Measurements from ENCODE around the gene IRS4.

Gene IRS4

GRCh38 chrX:108736509-108737479 is at the start of gene IRS4:
IRS4 (minus strand) TSS chrX:108736563.
- peak; percentile 20 for DNase-seq

- DNase-seq: no peak
Observed at GRCh38 chrX:108772549-108772948, 36.2 kb upstream of the IRS4 start.

- no peak for DNase-seq
Observed at GRCh38 chrX:108763559-108763958, 27.2 kb upstream of the IRS4 start.

DNA sequence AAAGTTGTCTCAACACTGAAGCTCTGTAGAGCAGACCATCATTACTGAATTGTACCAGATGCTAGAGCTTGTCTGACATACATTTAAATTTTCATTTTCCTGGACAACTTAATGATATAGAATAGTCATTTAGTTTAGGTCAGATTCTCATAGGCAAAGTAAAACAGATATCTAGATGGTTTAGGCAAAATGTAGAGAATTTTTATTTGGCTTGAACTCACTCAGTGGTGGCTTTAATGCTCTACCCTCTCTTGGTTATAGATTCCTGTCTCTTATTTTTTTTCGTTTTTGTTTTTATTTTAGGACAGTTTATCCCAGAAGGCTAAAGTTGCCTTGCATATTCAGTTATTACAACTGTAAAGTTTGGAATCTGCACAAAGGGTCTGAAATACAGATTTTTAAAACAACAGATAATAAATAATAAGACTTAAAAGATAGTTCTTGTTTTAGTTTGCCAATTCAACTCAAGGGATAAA is 4.0 kb upstream of the IRS4 start:
- no peak for DNase-seq

DNA sequence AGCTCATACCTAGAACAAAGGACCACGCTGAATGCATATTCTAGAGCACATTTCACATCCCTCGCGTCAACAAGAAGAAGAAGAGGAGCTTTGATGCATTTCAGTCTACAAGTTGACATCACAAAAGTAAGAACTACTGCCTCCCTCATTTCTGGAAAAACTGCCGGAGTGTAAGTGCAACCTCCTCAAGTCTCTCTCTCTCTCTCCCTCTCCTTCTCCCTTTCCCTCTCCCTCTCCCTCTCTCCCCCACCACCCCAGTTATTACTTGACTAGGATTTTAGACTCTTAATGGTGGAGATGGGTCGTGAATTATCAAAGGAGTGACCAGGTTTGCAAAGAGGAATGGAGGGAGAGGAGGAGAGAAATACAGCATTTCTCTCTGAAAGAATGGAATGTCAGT is 1.4 kb upstream of the IRS4 start:
- DNase-seq: no peak

GRCh38 chrX:108735679-108736508 is 469 bp downstream of the IRS4 start:
- peak; percentile 35 for DNase-seq

GRCh38 chrX:108735091-108735678 is 1.2 kb downstream of the IRS4 start:
- DNase-seq: peak; percentile 31

- DNase-seq: no peak
Observed at GRCh38 chrX:108734426-108734825, 1.9 kb downstream of the IRS4 start.

DNA sequence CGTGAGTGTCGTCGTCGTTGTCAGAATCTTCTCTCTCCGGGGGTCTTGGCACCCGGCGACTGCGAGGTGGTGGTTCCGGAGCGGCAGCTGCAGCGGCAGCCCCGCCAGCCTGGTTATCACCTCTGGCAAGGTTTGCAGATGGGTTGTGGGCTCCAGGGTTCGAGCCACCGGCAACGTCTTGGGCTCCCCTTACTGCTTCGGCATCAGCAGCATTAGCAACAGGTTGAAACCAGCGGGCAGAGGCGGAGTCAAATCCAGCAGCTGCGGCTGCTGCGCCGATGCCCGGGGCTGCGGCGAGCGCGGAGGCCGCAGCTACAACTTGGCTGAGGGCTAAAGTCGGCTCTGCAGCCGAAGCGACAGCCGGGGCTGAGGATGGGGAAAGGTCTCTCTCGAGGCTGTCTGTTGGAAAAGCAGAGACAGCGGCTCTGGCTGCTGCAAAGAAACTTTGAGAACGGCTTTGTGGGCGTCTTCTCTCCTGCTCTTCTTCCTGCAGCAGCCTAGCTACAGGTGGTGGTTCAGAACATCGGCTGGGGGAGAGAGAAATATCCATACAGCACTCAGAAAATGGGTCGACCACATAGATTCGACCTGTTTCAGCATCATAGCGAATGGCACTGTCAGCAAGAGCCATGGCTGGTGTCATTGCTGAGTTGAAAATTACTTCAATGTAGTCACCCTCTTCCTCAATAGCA is 3.6 kb downstream of the IRS4 start:
- peak; percentile 8 for DNase-seq

GRCh38 chrX:108731153-108731552 is 5.2 kb downstream of the IRS4 start:
- no peak for DNase-seq

DNA sequence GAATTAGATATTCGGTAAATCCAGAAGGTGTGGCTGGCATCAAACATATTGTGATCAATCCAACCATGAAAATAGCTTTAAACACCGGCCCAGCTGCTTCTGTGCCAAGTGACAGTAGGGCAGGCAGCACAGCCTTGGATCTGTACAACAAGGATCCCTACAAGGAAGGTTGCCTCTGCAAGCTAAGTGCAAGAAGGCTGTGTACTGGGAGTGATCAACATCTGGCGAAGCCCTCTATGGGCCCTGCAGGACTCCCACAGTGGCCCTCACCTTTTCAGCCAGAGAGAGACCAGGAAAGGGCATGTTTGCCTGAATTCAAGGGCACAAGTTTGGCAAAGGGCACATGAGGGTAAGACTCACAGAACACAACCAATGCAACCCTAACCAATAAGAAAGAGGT is 9.6 kb downstream of the IRS4 start:
- no peak for DNase-seq

DNA sequence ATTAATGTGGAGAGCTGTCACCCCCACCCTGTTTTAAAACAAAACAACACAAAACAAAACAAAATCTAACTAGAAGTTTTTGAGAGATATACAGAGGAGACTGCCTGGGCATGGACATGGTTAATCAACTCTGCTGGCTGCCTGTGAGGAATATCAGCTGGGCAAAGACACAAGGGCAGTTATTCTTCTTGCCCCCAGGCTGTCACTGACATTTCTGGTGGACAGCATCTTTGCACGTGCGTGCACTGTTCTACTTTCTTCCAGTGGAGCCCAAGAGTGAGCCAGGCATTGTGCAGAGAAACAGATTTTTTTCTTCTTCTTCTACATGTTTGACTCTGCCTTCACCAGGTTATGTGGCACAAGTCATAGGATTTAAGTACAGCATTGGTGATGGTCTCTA is 13.8 kb downstream of the IRS4 start:
- no peak for DNase-seq

- no peak for DNase-seq
Observed at GRCh38 chrX:108712886-108713285, 23.5 kb downstream of the IRS4 start.

DNA sequence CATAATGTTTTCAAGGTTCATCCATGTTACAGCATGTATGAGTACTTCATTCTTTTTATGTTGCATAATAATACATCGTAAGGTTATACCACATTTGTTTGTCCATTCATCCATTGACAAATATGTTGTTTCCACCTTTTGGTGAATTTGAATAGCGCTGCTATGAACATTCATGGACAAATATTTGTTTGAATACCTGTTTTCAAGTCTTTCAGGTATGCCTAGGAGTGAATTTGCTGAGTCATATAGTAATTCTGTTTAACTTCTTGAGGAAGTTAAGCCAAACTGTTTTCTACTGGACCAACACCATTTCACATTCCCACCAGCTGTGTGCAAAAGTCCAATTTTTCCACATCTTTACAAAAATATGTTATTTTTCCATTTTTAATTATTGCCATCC is 31.5 kb downstream of the IRS4 start:
- no peak for DNase-seq

GRCh38 chrX:108702530-108702929 is 33.8 kb downstream of the IRS4 start:
- no peak for DNase-seq

DNA sequence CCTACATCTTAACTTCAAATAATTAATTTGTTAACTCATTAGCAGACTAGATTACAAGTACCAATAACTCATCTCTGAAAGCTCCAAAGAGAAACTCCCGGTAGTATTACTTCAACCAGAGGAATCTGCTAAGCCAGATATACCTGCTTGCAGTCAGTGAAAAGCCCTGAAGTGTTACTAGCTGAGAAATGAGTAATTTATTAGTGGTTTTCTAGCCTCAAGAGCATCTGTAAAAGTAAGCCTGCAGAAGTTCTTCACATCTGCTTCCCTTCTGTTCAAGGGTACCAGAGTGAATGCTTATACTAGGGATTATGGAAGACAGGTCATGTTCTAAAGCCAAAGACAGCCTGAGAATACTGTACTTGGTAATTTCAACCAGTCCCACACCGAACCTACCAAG is 34.7 kb downstream of the IRS4 start:
- DNase-seq: no peak

GRCh38 chrX:108699368-108699767 is 37.0 kb downstream of the IRS4 start:
- peak; percentile 6 for DNase-seq

- no peak for DNase-seq
Observed at GRCh38 chrX:108696690-108697089, 39.7 kb downstream of the IRS4 start.
